Panc1 (cell line): ENCODE measurements around the gene LHPP. TPM values are rescaled to one million over a fixed set of nuclear protein-coding genes. Genes with fewer than 3 reads are reported as not detected.

ENCODE experiments used
- ATAC-seq: fragments of 200-7000 bp; cut with Tn5 transposase; 2 replicates; pipeline ENCODE4 v1.9.1; 2020; ENCODE audit warnings: mild to moderate bottlenecking, moderate library complexity
- BruUV-seq: library from RNA; stranded (reverse); fragments of 400-500 nt; replicated peaks from 2 replicates; lab custom pipeline; 2021; lab: Mats Ljungman, UMichigan
- CTCF ChIA-PET: fragments of 300-600 bp; sonication (Branson Sonifier 250); formaldehyde crosslinking; loops from one replicate; lab custom pipeline; 2022; ENCODE audit warnings: antibody characterized with exemption; lab: Charles Lee
- POLR2A ChIA-PET: fragments of 300-600 bp; sonication (Branson Sonifier 250); formaldehyde crosslinking; loops from one replicate; lab custom pipeline; 2022; ENCODE audit warnings: antibody characterized with exemption; lab: Charles Lee
- DNase-seq: peaks from one replicate; pipeline ENCODE4 v3.0.0-alpha.2; 2010; ENCODE audit warnings: low read depth, low spot score
- H3K27ac ChIP-seq: 2 replicates; pipeline ENCODE4 v1.5.1; 2011; ENCODE audit warnings: mild to moderate bottlenecking, low read length, inconsistent platforms
- H3K27me3 ChIP-seq: fragments of 200-500 bp; sonication (Bioruptor generic); 2 replicates; pipeline ENCODE4 v1.6.0; 2014; ENCODE audit warnings: low read length, inconsistent platforms; ENCODE audit not compliant: control insufficient read depth, insufficient read depth
- H3K36me3 ChIP-seq: fragments of 200-500 bp; sonication (Bioruptor generic); 2 replicates; pipeline ENCODE4 v1.5.1; 2014; ENCODE audit warnings: inconsistent platforms, mild to moderate bottlenecking, low read length, moderate library complexity; ENCODE audit not compliant: control insufficient read depth, insufficient read depth
- H3K4me1 ChIP-seq: 2 replicates; pipeline ENCODE4 v1.5.1; 2011; ENCODE audit warnings: inconsistent platforms, mild to moderate bottlenecking, low read length, moderate library complexity; ENCODE audit not compliant: control insufficient read depth, insufficient read depth
- H3K4me3 ChIP-seq, 2 experiments: 2 replicates each; pipeline ENCODE4 v1.5.1; 2011 to 2012; ENCODE audit warnings: low read depth in 2 of 2, low read length in 2 of 2, mild to moderate bottlenecking in 2 of 2, inconsistent platforms in 1 of 2, moderate library complexity in 1 of 2
- H3K9me3 ChIP-seq: fragments of 200-500 bp; sonication (Bioruptor generic); 2 replicates; pipeline ENCODE4 v1.5.1; 2014; ENCODE audit warnings: low read depth, mild to moderate bottlenecking, inconsistent platforms, low read length, moderate library complexity; ENCODE audit not compliant: control insufficient read depth, insufficient read depth
- CTCF ChIP-seq: fragments of 450-650 bp; IDR thresholded peaks from 2 replicates; pipeline ENCODE4 v1.5.1; 2017; ENCODE audit warnings: mild to moderate bottlenecking
- POLR2AphosphoS5 ChIP-seq: IDR thresholded peaks from 2 replicates; pipeline ENCODE4 v1.6.1; 2012; ENCODE audit warnings: mild to moderate bottlenecking, low read depth, low read length, moderate library complexity
- SIN3A ChIP-seq: IDR thresholded peaks from 2 replicates; pipeline ENCODE4 v1.6.1; 2012; ENCODE audit warnings: low read depth, mild to moderate bottlenecking, low read length, moderate library complexity, borderline replicate concordance; ENCODE audit not compliant: insufficient read depth
- TCF7L2 ChIP-seq: IDR thresholded peaks from 2 replicates; pipeline ENCODE4 v1.6.1; 2011; ENCODE audit warnings: mild to moderate bottlenecking, low read depth, low read length, inconsistent platforms
- in situ Hi-C: cut with HindIII; loops from 2 replicates; pipeline ENCODE4 v1.10.0; 2016; ENCODE audit warnings: low sequenced_read_pairs, low pct_unique_long_range_greater_than_20kb
- intact Hi-C: fragments of 100-400 bp; cut with micrococcal nuclease; formaldehyde crosslinking; loops from one replicate; pipeline ENCODE4 v1.10.0; 2022; ENCODE audit not compliant: unreplicated experiment
- total RNA-seq: library from RNA; stranded (reverse); gene quantifications from one replicate; pipeline ENCODE4 v1.2.1, GENCODE V29; 2021; ENCODE audit not compliant: unreplicated experiment
- TF ChIP-seq, protein P1 (sequence below), 2 experiments: IDR thresholded peaks; 2 replicates each; pipeline ENCODE4 v1.6.1; 2011 to 2012; ENCODE audit warnings: low read depth in 2 of 2, control low read depth in 1 of 2, low read length in 1 of 2, mild to moderate bottlenecking in 1 of 2, moderate library complexity in 1 of 2; ENCODE audit not compliant: insufficient read depth in 1 of 2

Gene LHPP
- total RNA-seq, 1 experiment from 2014 or later: 15.0 TPM

GRCh38 chr10:124422742-124423141 is 38.9 kb upstream of the LHPP start:
- H3K4me1 ChIP-seq: 0 out of 2 replicates have a peak, but pooled peaks cover 4% of the 10 kb centered on the region
- CTCF ChIA-PET: interaction anchor here (0.5 kb wide), 1 partner anchor 39 kb away, joined by 3 read pairs; the partner anchor contains the start of gene LHPP
- no peak overlapping the region for H3K4me3 ChIP-seq
- no peaks in the 10 kb centered on the region for H3K9me3 ChIP-seq
- in situ Hi-C loops: no loop called here
- DNase-seq: no peak
- H3K27me3 ChIP-seq: peaks cover 2% of the 10 kb centered on the region; the same call in 1 of the 2 replicates
- POLR2A ChIA-PET: no interaction called here
- no peak overlapping the region for H3K27ac ChIP-seq
- H3K36me3 ChIP-seq: no peaks in the 10 kb centered on the region
- intact Hi-C loops: no loop called here
- no TSS peak for BruUV-seq
- TF ChIP-seq TCF7L2: no peak
- TF ChIP-seq, protein P1, sequence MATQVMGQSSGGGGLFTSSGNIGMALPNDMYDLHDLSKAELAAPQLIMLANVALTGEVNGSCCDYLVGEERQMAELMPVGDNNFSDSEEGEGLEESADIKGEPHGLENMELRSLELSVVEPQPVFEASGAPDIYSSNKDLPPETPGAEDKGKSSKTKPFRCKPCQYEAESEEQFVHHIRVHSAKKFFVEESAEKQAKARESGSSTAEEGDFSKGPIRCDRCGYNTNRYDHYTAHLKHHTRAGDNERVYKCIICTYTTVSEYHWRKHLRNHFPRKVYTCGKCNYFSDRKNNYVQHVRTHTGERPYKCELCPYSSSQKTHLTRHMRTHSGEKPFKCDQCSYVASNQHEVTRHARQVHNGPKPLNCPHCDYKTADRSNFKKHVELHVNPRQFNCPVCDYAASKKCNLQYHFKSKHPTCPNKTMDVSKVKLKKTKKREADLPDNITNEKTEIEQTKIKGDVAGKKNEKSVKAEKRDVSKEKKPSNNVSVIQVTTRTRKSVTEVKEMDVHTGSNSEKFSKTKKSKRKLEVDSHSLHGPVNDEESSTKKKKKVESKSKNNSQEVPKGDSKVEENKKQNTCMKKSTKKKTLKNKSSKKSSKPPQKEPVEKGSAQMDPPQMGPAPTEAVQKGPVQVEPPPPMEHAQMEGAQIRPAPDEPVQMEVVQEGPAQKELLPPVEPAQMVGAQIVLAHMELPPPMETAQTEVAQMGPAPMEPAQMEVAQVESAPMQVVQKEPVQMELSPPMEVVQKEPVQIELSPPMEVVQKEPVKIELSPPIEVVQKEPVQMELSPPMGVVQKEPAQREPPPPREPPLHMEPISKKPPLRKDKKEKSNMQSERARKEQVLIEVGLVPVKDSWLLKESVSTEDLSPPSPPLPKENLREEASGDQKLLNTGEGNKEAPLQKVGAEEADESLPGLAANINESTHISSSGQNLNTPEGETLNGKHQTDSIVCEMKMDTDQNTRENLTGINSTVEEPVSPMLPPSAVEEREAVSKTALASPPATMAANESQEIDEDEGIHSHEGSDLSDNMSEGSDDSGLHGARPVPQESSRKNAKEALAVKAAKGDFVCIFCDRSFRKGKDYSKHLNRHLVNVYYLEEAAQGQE (IDR thresholded peaks at IDR 0.05; ENCODE audit: insufficient read depth in 1 of 2, low read depth in 2 of 2, low read length in 1 of 2): no peak
- no peak for TF ChIP-seq SIN3A
- TF ChIP-seq POLR2AphosphoS5: no peak
- TF ChIP-seq CTCF: no peak
- ATAC-seq: no peak

- 0 out of 2 replicates have a peak, but pooled peaks cover 4% of the 10 kb centered on the region for H3K4me1 ChIP-seq
- intact Hi-C loops: no loop called here
- H3K27me3 ChIP-seq: peaks cover 2% of the 10 kb centered on the region; the same call in 1 of the 2 replicates
- ChIA-PET POLR2A (no interaction called here), CTCF (no interaction called here)
- TF ChIP-seq SIN3A (no peak), TCF7L2 (no peak), POLR2AphosphoS5 (no peak), CTCF (no peak)
- TF ChIP-seq, protein P1 (IDR thresholded peaks at IDR 0.05; ENCODE audit: insufficient read depth in 1 of 2, low read depth in 2 of 2, low read length in 1 of 2): no peak
- in situ Hi-C loops: no loop called here
- H3K4me3 ChIP-seq: no peak overlapping the region
- BruUV-seq: no TSS peak
- no peaks in the 10 kb centered on the region for H3K36me3 ChIP-seq
- no peaks in the 10 kb centered on the region for H3K9me3 ChIP-seq
- ATAC-seq (no peak), DNase-seq (no peak)
- no peak overlapping the region for H3K27ac ChIP-seq
Measured at GRCh38 chr10:124423813-124424212, 37.8 kb upstream of the LHPP start.
